Loucy (cell line): ENCODE results near the gene RUVBL1.

Experiments used
- EZH2phosphoT487 ChIP-seq: fragments of 200-600 bp; IDR thresholded peaks from 2 replicates; pipeline ENCODE4 v1.6.1; 2018; ENCODE audit warnings: antibody characterized with exemption, mild to moderate bottlenecking, moderate library complexity, borderline replicate concordance
- TF ChIP-seq, protein P1 (sequence below): fragments of 200-600 bp; sonication (generic); conservative IDR thresholded peaks from 2 replicates; pipeline ENCODE4 v1.5.1; 2014; ENCODE audit warnings: mild to moderate bottlenecking, antibody characterized with exemption, low read length

DNA sequence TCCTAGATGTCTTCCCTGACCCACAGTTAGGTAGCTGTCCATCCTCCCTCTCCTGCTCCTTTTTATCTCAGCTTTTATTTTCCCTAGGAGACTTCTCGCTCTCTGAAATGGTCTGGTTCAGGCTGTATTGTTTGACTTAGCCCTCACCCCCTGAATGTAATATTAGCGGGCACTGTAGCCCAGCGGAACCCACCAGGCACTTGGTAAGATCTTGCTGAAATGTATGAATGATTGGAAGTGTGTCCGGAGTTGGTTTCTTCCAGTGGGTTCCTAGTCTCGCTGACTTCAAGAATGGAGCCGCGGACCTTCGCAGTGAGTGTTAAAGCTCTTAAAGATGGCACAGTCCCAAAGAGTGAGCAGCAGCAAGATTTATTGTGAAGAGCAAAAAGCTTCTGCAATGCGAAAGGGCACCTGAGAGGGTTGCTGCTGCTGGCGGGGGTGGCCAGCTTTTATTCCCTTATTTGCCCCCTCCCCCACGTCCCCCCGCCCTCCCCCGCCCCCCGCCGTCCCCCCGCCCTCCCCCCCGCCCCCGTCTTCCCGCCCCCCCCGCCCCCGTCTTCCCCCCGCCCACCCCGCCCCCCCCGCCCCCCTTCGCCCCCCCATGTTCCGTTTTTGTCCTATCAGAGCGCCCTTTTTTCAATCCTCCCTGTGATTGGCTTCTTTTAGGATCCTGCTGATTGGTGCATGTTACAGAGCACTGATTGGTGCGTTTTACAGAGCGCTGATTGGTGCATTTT lies 29.0 kb upstream of the RUVBL1 start:
- TF ChIP-seq, protein P1, sequence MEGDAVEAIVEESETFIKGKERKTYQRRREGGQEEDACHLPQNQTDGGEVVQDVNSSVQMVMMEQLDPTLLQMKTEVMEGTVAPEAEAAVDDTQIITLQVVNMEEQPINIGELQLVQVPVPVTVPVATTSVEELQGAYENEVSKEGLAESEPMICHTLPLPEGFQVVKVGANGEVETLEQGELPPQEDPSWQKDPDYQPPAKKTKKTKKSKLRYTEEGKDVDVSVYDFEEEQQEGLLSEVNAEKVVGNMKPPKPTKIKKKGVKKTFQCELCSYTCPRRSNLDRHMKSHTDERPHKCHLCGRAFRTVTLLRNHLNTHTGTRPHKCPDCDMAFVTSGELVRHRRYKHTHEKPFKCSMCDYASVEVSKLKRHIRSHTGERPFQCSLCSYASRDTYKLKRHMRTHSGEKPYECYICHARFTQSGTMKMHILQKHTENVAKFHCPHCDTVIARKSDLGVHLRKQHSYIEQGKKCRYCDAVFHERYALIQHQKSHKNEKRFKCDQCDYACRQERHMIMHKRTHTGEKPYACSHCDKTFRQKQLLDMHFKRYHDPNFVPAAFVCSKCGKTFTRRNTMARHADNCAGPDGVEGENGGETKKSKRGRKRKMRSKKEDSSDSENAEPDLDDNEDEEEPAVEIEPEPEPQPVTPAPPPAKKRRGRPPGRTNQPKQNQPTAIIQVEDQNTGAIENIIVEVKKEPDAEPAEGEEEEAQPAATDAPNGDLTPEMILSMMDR = no peak
- TF ChIP-seq EZH2phosphoT487 = no peak
